HEK293T (cell line): ENCODE measurements around the gene NMT1.

Experiments
- ARNT ChIP-seq: fragments of 450-650 bp; IDR thresholded peaks from 2 replicates; pipeline ENCODE4 v1.6.1; 2017; ENCODE audit warnings: mild to moderate bottlenecking
- BHLHE40 ChIP-seq: fragments of 450-650 bp; IDR thresholded peaks from 2 replicates; pipeline ENCODE4 v1.6.1; 2016; ENCODE audit warnings: mild to moderate bottlenecking, moderate library complexity, borderline replicate concordance
- ELF4 ChIP-seq: fragments of 450-650 bp; IDR thresholded peaks from 2 replicates; pipeline ENCODE4 v1.6.1; 2017; ENCODE audit warnings: antibody characterized with exemption
- FOXK2 ChIP-seq: fragments of 450-650 bp; IDR thresholded peaks from 2 replicates; pipeline ENCODE4 v1.6.1; 2016; ENCODE audit warnings: mild to moderate bottlenecking
- NFRKB ChIP-seq: fragments of 450-650 bp; IDR thresholded peaks from 2 replicates; pipeline ENCODE4 v1.6.1; 2016; ENCODE audit warnings: mild to moderate bottlenecking, moderate library complexity
- PKNOX1 ChIP-seq: fragments of 450-650 bp; IDR thresholded peaks from 2 replicates; pipeline ENCODE4 v1.6.1; 2016
- SP1 ChIP-seq: fragments of 450-650 bp; IDR thresholded peaks from 2 replicates; pipeline ENCODE4 v1.6.1; 2017
- SUZ12 ChIP-seq: fragments of 450-650 bp; IDR thresholded peaks from 2 replicates; pipeline ENCODE4 v1.6.1; 2016; ENCODE audit warnings: mild to moderate bottlenecking
- ZNF384 ChIP-seq: fragments of 450-650 bp; IDR thresholded peaks from 2 replicates; pipeline ENCODE4 v1.6.1; 2016

- TF ChIP-seq FOXK2 (no peak), SUZ12 (no peak), ARNT (no peak), SP1 (no peak), PKNOX1 (no peak), NFRKB (no peak), ZNF384 (no peak), BHLHE40 (no peak), ELF4 (no peak)
Observed at GRCh38 chr17:45106096-45106495, 45.0 kb downstream of the NMT1 start.
